ENCODE measurements around the gene IFNA2.

Gene IFNA2

GRCh38 chr9:21336457-21336856 lies 48.7 kb downstream of the IFNA2 start:
- DNase-seq, result no peak
- Histone ChIP-seq H3K79me2 (ENCODE audit: control insufficient read depth, insufficient read depth, low read length, poor library complexity) (peaks cover 9% of the 10 kb centered on the region), H2BK120ac (ENCODE audit: insufficient read depth, low read length, poor library complexity) (no peak overlapping the region), H3K4me2 (ENCODE audit: low read length) (no peak overlapping the region), H3K4ac (ENCODE audit: low read depth, low read length) (no peak overlapping the region), H3K9ac (ENCODE audit: low read length) (no peak overlapping the region), H4K91ac (ENCODE audit: low read depth, low read length) (no peak overlapping the region), H2AK5ac (ENCODE audit: low read length) (no peak overlapping the region), H3K27ac (ENCODE audit: low read depth, low read length) (no peak overlapping the region), H3K14ac (ENCODE audit: low read length) (no peak overlapping the region), H2BK12ac (ENCODE audit: low read length) (no peak overlapping the region), H4K12ac (ENCODE audit: low read depth, low read length) (no peak overlapping the region), H2BK5ac (ENCODE audit: low read depth, low read length, poor library complexity) (no peak overlapping the region), H3K27me3 (ENCODE audit: insufficient read depth, low read length) (no peaks in the 10 kb centered on the region), H3K18ac (ENCODE audit: low read length) (no peak overlapping the region), H4K8ac (ENCODE audit: low read depth, low read length) (no peak overlapping the region), H3K79me1 (ENCODE audit: low read length) (peaks cover 4% of the 10 kb centered on the region), H3K23ac (ENCODE audit: low read length) (no peak overlapping the region), H3K9me3 (ENCODE audit: insufficient read depth, low read depth, low read length) (no peaks in the 10 kb centered on the region), H3K4me3 (ENCODE audit: low read depth, low read length) (no peak overlapping the region), H3K36me3 (ENCODE audit: control insufficient read depth in 1 of 2, insufficient read depth in 2 of 2, low read length in 2 of 2) (peaks cover 0 to 2% of the 10 kb centered on the region in 2 experiments), H3K4me1 (ENCODE audit: control insufficient read depth in 1 of 2, insufficient read depth in 2 of 2, low read length in 2 of 2) (peaks cover 0 to 9% of the 10 kb centered on the region in 2 experiments), H2AFZ (ENCODE audit: insufficient read depth, low read length, poor library complexity) (no peak overlapping the region)

- Histone ChIP-seq H3K18ac (ENCODE audit: low read length) (peak within 1 kb of the TSS; percentile 98), H2BK120ac (ENCODE audit: insufficient read depth, low read length, poor library complexity) (peak within 1 kb of the TSS; percentile 88), H4K8ac (ENCODE audit: low read depth, low read length) (peak within 1 kb of the TSS; percentile 99), H2BK12ac (ENCODE audit: low read length) (no peak within 1 kb of the TSS), H3K27me3 (ENCODE audit: insufficient read depth, low read length) (no peaks in the 10 kb centered on the region), H3K79me2 (ENCODE audit: control insufficient read depth, insufficient read depth, low read length, poor library complexity) (peaks cover 9% of the 10 kb centered on the region), H3K79me1 (ENCODE audit: low read length) (peaks cover 4% of the 10 kb centered on the region), H3K14ac (ENCODE audit: low read length) (peak within 1 kb of the TSS; percentile 99), H3K4ac (ENCODE audit: low read depth, low read length) (peak within 1 kb of the TSS; percentile 97), H4K91ac (ENCODE audit: low read depth, low read length) (peak within 1 kb of the TSS; percentile 98), H3K23ac (ENCODE audit: low read length) (no peak within 1 kb of the TSS), H4K12ac (ENCODE audit: low read depth, low read length) (peak within 1 kb of the TSS; percentile 98), H3K36me3 (ENCODE audit: control insufficient read depth in 1 of 2, insufficient read depth in 2 of 2, low read length in 2 of 2) (peaks cover 0 to 2% of the 10 kb centered on the region in 2 experiments), H3K27ac (ENCODE audit: low read depth, low read length) (peak within 1 kb of the TSS; percentile 85), H3K4me1 (ENCODE audit: control insufficient read depth in 1 of 2, insufficient read depth in 2 of 2, low read length in 2 of 2) (peaks cover 0 to 9% of the 10 kb centered on the region in 2 experiments), H3K4me3 (ENCODE audit: low read depth, low read length) (peak within 1 kb of the TSS; percentile 99), H2AK5ac (ENCODE audit: low read length) (peak within 1 kb of the TSS; percentile 78), H2AFZ (ENCODE audit: insufficient read depth, low read length, poor library complexity) (peak within 1 kb of the TSS; percentile 83), H3K4me2 (ENCODE audit: low read length) (peak within 1 kb of the TSS; percentile 90), H2BK5ac (ENCODE audit: low read depth, low read length, poor library complexity) (peak within 1 kb of the TSS; percentile 97), H3K9ac (ENCODE audit: low read length) (peak within 1 kb of the TSS; percentile 100), H3K9me3 (ENCODE audit: insufficient read depth, low read depth, low read length) (no peaks in the 10 kb centered on the region)
- no CpG with 5 or more reads among the region's 55 CpGs for WGBS (ENCODE audit: extremely low coverage, insufficient coverage, insufficient read length)
- peak; percentile 84 to 91 for DNase-seq
These were observed 50.2 kb downstream of the IFNA2 start, which contains the start of gene KLHL9 for GRCh38 chr9:21334701-21335632. Gene KLHL9, minus strand, starts transcription at chr9:21335404. Its CDS starts 545 bp downstream, at chr9:21334859.

Measured in trophoblast cell (in vitro differentiated cells and primary cell).